ENCODE data around the gene ARHGEF16.

Gene ARHGEF16

GRCh38 chr1:3453891-3454810 is at the start of gene ARHGEF16:
Gene ARHGEF16 (plus strand): TSS chr1:3454665. CDS start chr1:3463085, 8,420 bp downstream.
- DNase-seq: no peak

DNA sequence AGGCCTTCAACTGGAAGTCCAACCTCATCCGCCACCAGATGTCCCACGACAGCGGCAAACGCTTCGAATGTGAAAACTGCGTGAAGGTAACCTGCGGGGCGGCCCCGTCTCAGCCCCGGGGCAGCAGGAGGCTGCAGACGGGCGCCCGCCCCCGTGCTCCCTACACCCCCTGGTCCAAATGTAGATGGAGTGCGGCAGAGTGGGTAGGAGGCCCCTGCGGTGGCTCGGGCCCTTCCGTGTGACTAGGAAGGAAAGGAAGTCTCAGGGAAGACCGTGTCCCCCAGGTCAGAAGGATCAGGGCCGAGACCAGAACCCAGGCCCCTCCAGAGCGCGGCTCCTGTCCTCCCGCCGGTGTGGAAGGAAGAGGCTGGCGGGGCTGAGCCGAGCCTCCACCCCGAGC is 49.7 kb upstream of the ARHGEF16 start:
- no peak for DNase-seq

DNA sequence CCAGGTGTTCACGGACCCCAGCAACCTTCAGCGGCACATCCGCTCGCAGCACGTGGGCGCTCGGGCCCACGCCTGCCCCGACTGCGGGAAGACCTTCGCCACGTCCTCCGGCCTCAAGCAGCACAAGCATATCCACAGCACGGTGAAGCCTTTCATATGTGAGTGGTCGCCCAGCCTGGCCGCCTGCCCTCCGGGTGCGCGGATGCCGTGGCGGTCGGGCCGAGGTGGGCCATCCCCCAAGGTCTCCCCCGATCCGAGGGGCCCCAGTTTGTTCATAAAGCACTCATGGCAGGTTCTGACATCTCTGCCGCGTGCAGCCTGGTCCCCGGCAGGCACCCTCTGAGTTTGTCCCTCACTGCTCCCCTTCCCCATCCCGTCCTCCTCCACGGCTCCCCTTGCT is 49.0 kb upstream of the ARHGEF16 start:
- DNase-seq: no peak

- no peak for DNase-seq
Observed at GRCh38 chr1:3405974-3406867, 48.2 kb upstream of the ARHGEF16 start.

GRCh38 chr1:3407021-3407420 is 47.4 kb upstream of the ARHGEF16 start:
- no peak for DNase-seq

DNA sequence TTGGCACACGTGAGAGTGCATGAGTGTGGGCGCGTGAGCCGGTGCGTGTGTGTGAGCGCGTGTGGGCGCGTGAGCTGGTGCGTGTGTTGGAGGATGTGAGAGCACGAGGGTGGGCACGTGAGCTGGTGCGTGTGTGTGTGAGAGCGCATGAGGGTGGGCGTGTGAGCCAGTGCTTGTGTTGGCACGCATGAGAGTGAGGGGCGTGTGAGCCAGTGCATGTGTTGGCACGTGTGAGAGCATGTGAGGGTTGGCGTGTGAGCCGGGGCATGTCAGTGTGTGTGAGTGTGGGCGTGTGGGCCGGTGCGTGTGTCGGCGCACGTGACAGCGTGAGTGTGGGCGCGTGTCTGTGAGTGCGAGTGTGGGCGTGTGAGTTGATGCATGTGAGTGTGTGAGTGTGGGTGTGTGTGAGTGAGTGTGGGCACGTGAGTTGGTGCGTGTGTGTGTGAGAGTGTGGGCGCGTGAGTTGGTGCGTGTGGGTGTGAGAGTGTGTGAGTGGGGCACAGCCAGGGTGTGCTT is 45.7 kb upstream of the ARHGEF16 start:
- DNase-seq: no peak

GRCh38 chr1:3409366-3410141 is 44.9 kb upstream of the ARHGEF16 start:
- DNase-seq: no peak

DNA sequence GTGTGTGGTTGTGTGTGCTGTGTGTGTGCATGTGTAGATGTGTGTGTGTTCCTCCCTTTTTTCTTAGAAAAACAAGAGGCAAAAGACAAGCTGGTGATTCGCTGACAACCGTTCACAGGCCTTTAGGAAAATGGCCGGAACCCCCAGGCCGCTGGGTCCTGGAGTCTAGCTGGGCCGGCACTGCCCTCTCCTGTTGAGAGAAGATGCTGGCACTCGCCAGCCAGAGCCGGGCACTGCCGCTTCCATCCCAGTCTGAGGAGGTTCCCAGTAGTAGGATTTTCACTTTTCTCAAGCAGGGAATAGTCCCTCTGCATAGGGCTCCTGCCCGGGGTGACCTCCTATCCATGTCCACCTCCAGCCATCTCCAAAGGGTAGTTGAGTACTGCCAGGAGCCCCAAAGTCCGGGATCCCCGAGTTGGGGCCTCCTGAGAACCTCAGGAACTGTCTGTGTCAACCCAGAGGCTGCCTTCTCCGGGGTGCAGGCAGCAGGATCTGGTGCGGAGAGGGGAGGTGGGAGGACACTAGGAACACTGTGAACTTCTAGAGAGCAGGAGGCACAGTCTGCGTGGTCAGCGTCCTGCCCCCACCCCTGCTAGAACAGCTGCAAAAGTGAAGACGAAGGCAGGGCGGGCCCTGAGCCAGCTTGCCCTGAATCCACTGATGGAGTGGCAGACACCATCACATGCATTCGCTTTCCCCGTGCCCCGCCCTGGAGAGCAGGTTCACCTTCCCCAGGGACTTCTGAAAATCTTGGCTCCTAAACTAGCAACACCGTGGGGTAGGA is 44.1 kb upstream of the ARHGEF16 start:
- DNase-seq: no peak

DNA sequence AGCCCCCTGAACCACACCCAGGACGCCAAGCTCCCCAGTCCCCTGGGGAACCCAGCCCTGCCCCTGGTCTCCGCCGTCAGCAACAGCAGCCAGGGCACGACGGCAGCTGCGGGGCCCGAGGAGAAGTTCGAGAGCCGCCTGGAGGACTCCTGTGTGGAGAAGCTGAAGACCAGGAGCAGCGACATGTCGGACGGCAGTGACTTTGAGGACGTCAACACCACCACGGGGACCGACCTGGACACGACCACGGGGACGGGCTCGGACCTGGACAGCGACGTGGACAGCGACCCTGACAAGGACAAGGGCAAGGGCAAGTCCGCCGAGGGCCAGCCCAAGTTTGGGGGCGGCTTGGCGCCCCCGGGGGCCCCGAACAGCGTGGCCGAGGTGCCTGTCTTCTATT is 42.7 kb upstream of the ARHGEF16 start:
- DNase-seq: no peak

GRCh38 chr1:3412376-3412775 is 42.1 kb upstream of the ARHGEF16 start:
- no peak for DNase-seq

GRCh38 chr1:3413975-3414710 is 40.3 kb upstream of the ARHGEF16 start:
- no peak for DNase-seq

- no peak for DNase-seq
Observed at GRCh38 chr1:3415260-3416090, 39.0 kb upstream of the ARHGEF16 start.

- no peak for DNase-seq
Observed at GRCh38 chr1:3417082-3417739, 37.3 kb upstream of the ARHGEF16 start.

DNA sequence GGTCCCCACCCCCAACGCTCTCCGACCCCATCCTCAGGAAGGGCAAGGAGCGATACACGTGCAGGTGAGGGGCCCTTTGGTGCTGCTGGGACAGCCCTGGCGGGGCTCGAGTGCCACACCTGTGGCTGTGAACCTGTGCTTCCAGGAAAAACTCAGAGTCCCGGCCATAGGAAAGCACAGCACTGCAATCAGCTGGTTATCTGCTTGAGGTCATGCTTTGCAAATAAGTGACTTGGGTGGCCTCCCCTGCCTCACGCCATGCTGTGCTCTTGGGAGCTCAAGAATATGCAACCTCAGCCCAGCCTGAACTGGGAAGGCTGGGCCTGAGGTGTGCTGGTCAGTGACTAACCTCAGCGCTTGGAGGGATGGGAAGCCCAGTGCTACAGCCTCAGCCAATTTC is 36.5 kb upstream of the ARHGEF16 start:
- no peak for DNase-seq

DNA sequence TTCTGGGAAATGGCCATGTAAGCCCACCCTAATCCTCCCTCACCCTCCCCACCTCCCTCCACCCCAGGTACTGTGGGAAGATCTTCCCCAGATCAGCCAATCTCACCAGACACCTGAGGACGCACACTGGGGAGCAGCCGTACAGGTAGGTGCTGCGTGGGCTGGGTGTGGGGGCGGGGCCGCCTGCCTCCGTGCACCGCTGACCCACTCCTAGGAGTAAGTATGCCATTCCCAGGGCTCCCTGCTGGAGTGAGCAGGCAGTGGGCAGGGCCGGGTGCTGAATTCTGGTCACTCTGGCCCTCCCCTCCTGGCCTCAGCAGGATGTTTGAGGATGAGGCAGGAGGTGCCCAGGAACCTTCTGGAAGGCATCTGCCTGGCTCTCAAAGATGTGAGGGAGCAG is 35.9 kb upstream of the ARHGEF16 start:
- DNase-seq: no peak

DNA sequence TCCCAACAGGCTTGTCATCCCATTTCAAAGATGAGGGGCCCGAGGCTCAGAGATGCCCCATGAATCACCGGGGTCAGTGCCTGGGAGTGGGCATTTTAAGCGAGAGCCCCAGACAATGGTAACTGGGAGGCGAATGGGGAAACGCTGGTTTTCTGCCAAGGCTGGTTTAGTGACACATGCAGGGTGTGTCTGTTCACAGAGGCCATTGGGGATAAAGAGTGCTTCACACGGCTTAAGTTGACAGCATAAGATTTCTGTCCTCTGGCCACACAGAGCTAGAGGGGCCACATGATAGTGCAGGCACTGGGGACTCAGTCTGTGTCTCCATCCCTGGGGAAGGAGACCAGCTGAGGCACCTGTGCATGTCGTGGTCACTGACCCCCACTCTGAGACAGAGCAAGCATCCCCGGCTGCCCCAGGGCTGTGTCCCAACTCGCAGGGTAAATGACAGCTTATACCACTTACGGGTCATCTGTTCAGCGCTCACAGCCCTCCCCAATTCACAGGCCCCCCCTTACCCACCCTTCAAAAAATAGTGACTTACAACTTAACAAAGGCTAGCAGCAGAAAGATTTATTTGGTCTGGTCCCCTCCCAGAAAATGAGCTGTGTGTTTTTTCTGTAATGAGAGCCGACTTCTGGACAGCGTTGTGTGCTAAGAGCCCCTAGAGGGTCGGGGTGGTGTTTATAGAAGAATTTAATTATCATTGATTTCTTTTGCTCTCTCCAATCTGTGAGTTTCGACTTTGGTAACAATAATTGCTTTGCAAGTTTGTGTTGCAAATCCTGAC is 34.9 kb upstream of the ARHGEF16 start:
- no peak for DNase-seq

- DNase-seq: no peak
Observed at GRCh38 chr1:3420218-3420951, 34.1 kb upstream of the ARHGEF16 start.

DNA sequence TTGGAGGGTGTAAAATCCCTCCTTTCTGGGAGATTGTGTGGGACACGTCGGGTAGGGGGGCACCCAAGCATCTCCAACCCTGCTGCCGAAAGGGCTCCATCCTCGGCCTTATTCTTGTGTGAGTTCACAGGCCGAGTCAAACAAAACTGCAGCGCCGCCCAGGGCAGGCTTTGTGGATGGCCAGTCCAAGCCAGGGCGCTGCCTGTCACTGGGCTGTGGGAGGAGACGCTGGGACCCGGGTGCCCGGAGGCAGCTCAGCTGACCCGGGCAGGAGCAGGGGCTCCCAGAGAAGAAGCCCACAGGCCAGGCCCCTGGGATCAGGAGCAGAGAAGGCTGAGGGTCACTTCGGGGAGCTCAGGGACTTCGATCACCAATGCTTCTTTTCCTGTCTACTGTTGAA is 31.8 kb upstream of the ARHGEF16 start:
- DNase-seq: no peak

Data from NCI-H187 treated with DMSO at 0.1 percent for 48 hours (cell line).